Panc1 (cell line): ENCODE data around the gene SEC22A. TPM values are rescaled to one million over a fixed set of nuclear protein-coding genes. Genes with fewer than 3 reads are reported as not detected.

Source experiments
- ATAC-seq: fragments of 200-7000 bp; cut with Tn5 transposase; 2 replicates; pipeline ENCODE4 v1.9.1; 2020; ENCODE audit warnings: mild to moderate bottlenecking, moderate library complexity
- BruUV-seq: library from RNA; stranded (reverse); fragments of 400-500 nt; replicated peaks from 2 replicates; lab custom pipeline; 2021; lab: Mats Ljungman, UMichigan
- CTCF ChIA-PET: fragments of 300-600 bp; sonication (Branson Sonifier 250); formaldehyde crosslinking; loops from one replicate; lab custom pipeline; 2022; ENCODE audit warnings: antibody characterized with exemption; lab: Charles Lee
- POLR2A ChIA-PET: fragments of 300-600 bp; sonication (Branson Sonifier 250); formaldehyde crosslinking; loops from one replicate; lab custom pipeline; 2022; ENCODE audit warnings: antibody characterized with exemption; lab: Charles Lee
- DNase-seq: peaks from one replicate; pipeline ENCODE4 v3.0.0-alpha.2; 2010; ENCODE audit warnings: low read depth, low spot score
- H3K27ac ChIP-seq: 2 replicates; pipeline ENCODE4 v1.5.1; 2011; ENCODE audit warnings: mild to moderate bottlenecking, low read length, inconsistent platforms
- H3K27me3 ChIP-seq: fragments of 200-500 bp; sonication (Bioruptor generic); 2 replicates; pipeline ENCODE4 v1.6.0; 2014; ENCODE audit warnings: low read length, inconsistent platforms; ENCODE audit not compliant: control insufficient read depth, insufficient read depth
- H3K36me3 ChIP-seq: fragments of 200-500 bp; sonication (Bioruptor generic); 2 replicates; pipeline ENCODE4 v1.5.1; 2014; ENCODE audit warnings: inconsistent platforms, mild to moderate bottlenecking, low read length, moderate library complexity; ENCODE audit not compliant: control insufficient read depth, insufficient read depth
- H3K4me1 ChIP-seq: 2 replicates; pipeline ENCODE4 v1.5.1; 2011; ENCODE audit warnings: inconsistent platforms, mild to moderate bottlenecking, low read length, moderate library complexity; ENCODE audit not compliant: control insufficient read depth, insufficient read depth
- H3K4me3 ChIP-seq, 2 experiments: 2 replicates each; pipeline ENCODE4 v1.5.1; 2011 to 2012; ENCODE audit warnings: low read depth in 2 of 2, low read length in 2 of 2, mild to moderate bottlenecking in 2 of 2, inconsistent platforms in 1 of 2, moderate library complexity in 1 of 2
- H3K9me3 ChIP-seq: fragments of 200-500 bp; sonication (Bioruptor generic); 2 replicates; pipeline ENCODE4 v1.5.1; 2014; ENCODE audit warnings: low read depth, mild to moderate bottlenecking, inconsistent platforms, low read length, moderate library complexity; ENCODE audit not compliant: control insufficient read depth, insufficient read depth
- POLR2AphosphoS5 ChIP-seq: IDR thresholded peaks from 2 replicates; pipeline ENCODE4 v1.6.1; 2012; ENCODE audit warnings: mild to moderate bottlenecking, low read depth, low read length, moderate library complexity
- REST ChIP-seq, 2 experiments: IDR thresholded peaks; 2 replicates each; pipeline ENCODE4 v1.6.1; 2011 to 2012; ENCODE audit warnings: low read depth in 2 of 2, control low read depth in 1 of 2, low read length in 1 of 2, mild to moderate bottlenecking in 1 of 2, moderate library complexity in 1 of 2; ENCODE audit not compliant: insufficient read depth in 1 of 2
- SIN3A ChIP-seq: IDR thresholded peaks from 2 replicates; pipeline ENCODE4 v1.6.1; 2012; ENCODE audit warnings: low read depth, mild to moderate bottlenecking, low read length, moderate library complexity, borderline replicate concordance; ENCODE audit not compliant: insufficient read depth
- TCF7L2 ChIP-seq: IDR thresholded peaks from 2 replicates; pipeline ENCODE4 v1.6.1; 2011; ENCODE audit warnings: mild to moderate bottlenecking, low read depth, low read length, inconsistent platforms
- in situ Hi-C: cut with HindIII; loops from 2 replicates; pipeline ENCODE4 v1.10.0; 2016; ENCODE audit warnings: low sequenced_read_pairs, low pct_unique_long_range_greater_than_20kb
- intact Hi-C: fragments of 100-400 bp; cut with micrococcal nuclease; formaldehyde crosslinking; loops from one replicate; pipeline ENCODE4 v1.10.0; 2022; ENCODE audit not compliant: unreplicated experiment
- total RNA-seq: library from RNA; stranded (reverse); gene quantifications from one replicate; pipeline ENCODE4 v1.2.1, GENCODE V29; 2021; ENCODE audit not compliant: unreplicated experiment
- TF ChIP-seq, protein P1 (sequence below): fragments of 450-650 bp; IDR thresholded peaks from 2 replicates; pipeline ENCODE4 v1.5.1; 2017; ENCODE audit warnings: mild to moderate bottlenecking

SEC22A gene
- total RNA-seq, 1 experiment from 2014 or later, result 22.7 TPM

DNA sequence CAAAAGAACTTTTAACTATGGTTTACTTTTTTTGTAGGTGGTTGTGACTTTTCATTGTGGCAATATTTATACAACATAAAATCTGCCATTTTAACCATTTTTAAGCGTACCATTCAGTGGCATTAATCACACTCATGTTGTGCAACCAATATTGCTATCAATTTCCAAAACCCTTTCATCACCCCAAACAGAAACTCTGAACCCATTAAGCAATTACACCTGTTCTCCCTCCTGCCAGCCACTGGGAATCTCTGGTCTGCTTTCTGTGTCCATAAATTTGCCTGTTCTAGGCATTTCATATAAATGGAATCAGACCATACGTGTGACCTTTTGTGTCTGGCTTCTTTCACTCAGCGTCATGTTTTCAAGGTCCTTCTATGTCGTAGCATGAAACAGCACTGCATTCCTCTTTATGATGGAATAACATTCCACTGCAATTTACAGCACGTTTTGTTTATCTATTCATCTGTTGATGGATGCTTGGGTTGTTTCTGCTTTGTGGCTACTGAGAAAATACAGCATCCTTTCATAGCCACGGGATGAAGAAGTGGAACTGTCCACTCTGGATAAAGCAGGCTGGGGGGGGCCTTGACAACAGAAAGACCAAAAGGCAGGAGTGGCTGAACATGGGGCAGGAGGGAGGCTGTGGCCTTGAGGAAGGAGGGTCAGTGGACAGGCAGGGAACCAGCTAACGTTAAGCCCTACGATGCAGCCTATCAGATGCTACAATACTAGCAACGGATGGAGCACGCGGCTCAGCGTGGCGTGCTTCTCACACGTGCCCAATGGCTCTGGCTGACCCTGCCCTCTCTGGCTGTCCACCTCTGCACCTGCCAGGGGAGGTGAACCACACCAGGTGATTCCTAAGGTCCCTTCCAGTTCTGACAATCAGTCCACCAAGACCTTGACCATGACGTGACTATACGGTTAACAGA is 110.9 kb downstream of the SEC22A start:
- no peak for TF ChIP-seq POLR2AphosphoS5
- TF ChIP-seq TCF7L2, result no peak
- TF ChIP-seq SIN3A, result no peak
- TF ChIP-seq, protein P1, sequence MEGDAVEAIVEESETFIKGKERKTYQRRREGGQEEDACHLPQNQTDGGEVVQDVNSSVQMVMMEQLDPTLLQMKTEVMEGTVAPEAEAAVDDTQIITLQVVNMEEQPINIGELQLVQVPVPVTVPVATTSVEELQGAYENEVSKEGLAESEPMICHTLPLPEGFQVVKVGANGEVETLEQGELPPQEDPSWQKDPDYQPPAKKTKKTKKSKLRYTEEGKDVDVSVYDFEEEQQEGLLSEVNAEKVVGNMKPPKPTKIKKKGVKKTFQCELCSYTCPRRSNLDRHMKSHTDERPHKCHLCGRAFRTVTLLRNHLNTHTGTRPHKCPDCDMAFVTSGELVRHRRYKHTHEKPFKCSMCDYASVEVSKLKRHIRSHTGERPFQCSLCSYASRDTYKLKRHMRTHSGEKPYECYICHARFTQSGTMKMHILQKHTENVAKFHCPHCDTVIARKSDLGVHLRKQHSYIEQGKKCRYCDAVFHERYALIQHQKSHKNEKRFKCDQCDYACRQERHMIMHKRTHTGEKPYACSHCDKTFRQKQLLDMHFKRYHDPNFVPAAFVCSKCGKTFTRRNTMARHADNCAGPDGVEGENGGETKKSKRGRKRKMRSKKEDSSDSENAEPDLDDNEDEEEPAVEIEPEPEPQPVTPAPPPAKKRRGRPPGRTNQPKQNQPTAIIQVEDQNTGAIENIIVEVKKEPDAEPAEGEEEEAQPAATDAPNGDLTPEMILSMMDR, result no peak
- no peak for TF ChIP-seq REST (IDR thresholded peaks at IDR 0.05; ENCODE audit: insufficient read depth in 1 of 2, low read depth in 2 of 2, low read length in 1 of 2)
- DNase-seq, result no peak

DNA sequence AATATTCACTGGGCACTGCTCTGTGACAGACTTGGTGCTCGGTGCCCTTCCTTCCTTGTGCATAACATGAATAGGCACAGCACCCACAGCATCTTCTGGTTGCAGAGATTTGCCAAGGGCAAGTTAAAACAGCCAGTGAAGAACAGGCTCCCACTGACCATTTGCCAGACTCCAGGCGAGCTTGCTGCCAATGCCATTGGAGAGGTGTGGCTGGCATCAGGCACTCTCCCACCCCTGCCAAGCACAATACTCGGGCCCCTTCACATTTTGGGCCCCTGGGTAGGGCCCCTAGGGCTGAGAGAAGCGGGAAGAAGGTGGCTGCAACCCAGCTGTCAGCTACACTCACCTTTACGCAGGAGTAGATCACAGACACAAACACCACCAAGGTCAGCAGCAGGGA is 112.1 kb downstream of the SEC22A start:
- TF ChIP-seq POLR2AphosphoS5 (no peak), REST (IDR thresholded peaks at IDR 0.05; ENCODE audit: insufficient read depth in 1 of 2, low read depth in 2 of 2, low read length in 1 of 2) (no peak), TCF7L2 (no peak), SIN3A (no peak)
- TF ChIP-seq, protein P1, result no peak

More for the DNA sequence above, 110.9 kb downstream of the SEC22A start:
- in situ Hi-C loops, result no loop called here
- Histone ChIP-seq H3K4me3 (no peak overlapping the region), H3K36me3 (no peaks in the 10 kb centered on the region), H3K9me3 (no peaks in the 10 kb centered on the region), H3K4me1 (no peaks in the 10 kb centered on the region), H3K27me3 (peaks cover 24% of the 10 kb centered on the region), H3K27ac (no peak overlapping the region)
- ChIA-PET CTCF (no interaction called here), POLR2A (no interaction called here)
- intact Hi-C loops, result no loop called here
- no TSS peak for BruUV-seq
- ATAC-seq, result no peak

More for the DNA sequence above, 112.1 kb downstream of the SEC22A start:
- no peak overlapping the region for H3K27ac ChIP-seq
- ChIA-PET CTCF (no interaction called here), POLR2A (no interaction called here)
- H3K27me3 ChIP-seq, result peaks cover 24% of the 10 kb centered on the region
- no TSS peak for BruUV-seq
- no peak overlapping the region for H3K4me3 ChIP-seq
- no peaks in the 10 kb centered on the region for H3K36me3 ChIP-seq
- no peaks in the 10 kb centered on the region for H3K9me3 ChIP-seq
- no peaks in the 10 kb centered on the region for H3K4me1 ChIP-seq
- DNase-seq, result no peak
- in situ Hi-C loops, result no loop called here
- intact Hi-C loops, result no loop called here
- ATAC-seq, result no peak
